Testis (tissue), 3 donors: ENCODE results near the gene ANXA10. TPM values are rescaled to one million over a fixed set of nuclear protein-coding genes. Genes with fewer than 3 reads are reported as not detected.
"Not testable (repeated sequence)": the region's sequence is repeated elsewhere in the genome, so short reads cannot be mapped to it uniquely, and the experiment has no call there.

Experiments used
- DNase-seq: peaks from one replicate; pipeline ENCODE4 v3.0.0-alpha.2; 2019
- H3K27ac ChIP-seq, 2 donors: fragments of 200-600 bp; sonication (generic); one replicate each; pipeline ENCODE4 v1.5.1; 2019
- H3K27me3 ChIP-seq: fragments of 200-600 bp; sonication (generic); one replicate; pipeline ENCODE4 v1.5.1; 2019
- H3K36me3 ChIP-seq: fragments of 200-600 bp; sonication (generic); one replicate; pipeline ENCODE4 v1.5.1; 2017; ENCODE audit warnings: low read depth; ENCODE audit errors: missing control alignments
- H3K4me1 ChIP-seq: fragments of 200-600 bp; sonication (generic); one replicate; pipeline ENCODE4 v1.5.1; 2019
- H3K4me3 ChIP-seq, 2 donors: fragments of 200-600 bp; sonication (generic); one replicate each; pipeline ENCODE4 v1.5.1; 2017 to 2019
- H3K9me3 ChIP-seq: fragments of 200-600 bp; sonication (generic); one replicate; pipeline ENCODE4 v1.5.1; 2017
- CTCF ChIP-seq, 3 experiments: fragments of 450-650 bp in 2 of 3; fragments of 200-600 bp in 1 of 3; sonication (generic) in 1 of 3; IDR thresholded peaks; one replicate each; pipeline ENCODE4 v1.5.1; 2016 to 2019; ENCODE audit warnings: antibody characterized with exemption in 3 of 3, mild to moderate bottlenecking in 2 of 3, moderate library complexity in 1 of 3
- POLR2A ChIP-seq: fragments of 450-650 bp; IDR thresholded peaks from one replicate; pipeline ENCODE4 v1.6.1; 2017; ENCODE audit warnings: antibody characterized with exemption, mild to moderate bottlenecking, moderate library complexity
- WGBS, 2 donors: methylation state at CpG; one replicate each; pipeline ENCODE4 v1.1.5; 2018; 5-methylcytosine and 5-hydroxymethylcytosine counted together
- intact Hi-C: fragments of 100-400 bp; cut with DNase I; formaldehyde crosslinking; loops from one replicate; pipeline ENCODE4 v1.15.1; 2023; ENCODE audit warnings: low total_unique reads
- polyA plus RNA-seq: library from polyadenylated mRNA; stranded (reverse); fragments of 350-450 nt; fragmentation: Illumina TruSeq; extraction: RNeasy Lipid Tissue Mini Kit (QIAGEN cat#74804); gene quantifications from one replicate; pipeline ENCODE4 v1.2.3, GENCODE V29; 2014; ENCODE audit warnings: low read depth, low replicate concordance; ENCODE audit not compliant: insufficient read depth
- total RNA-seq, 2 donors: library from RNA; depleted of rRNA; stranded (reverse); fragments of >200 nt; gene quantifications; one replicate each; pipeline ENCODE4 v1.2.3, GENCODE V29; 2016

Gene ANXA10
- total and polyA plus RNA-seq, 3 donors from 2014 or later, result 0.25 to 2.7 (median 0.71) TPM

DNA sequence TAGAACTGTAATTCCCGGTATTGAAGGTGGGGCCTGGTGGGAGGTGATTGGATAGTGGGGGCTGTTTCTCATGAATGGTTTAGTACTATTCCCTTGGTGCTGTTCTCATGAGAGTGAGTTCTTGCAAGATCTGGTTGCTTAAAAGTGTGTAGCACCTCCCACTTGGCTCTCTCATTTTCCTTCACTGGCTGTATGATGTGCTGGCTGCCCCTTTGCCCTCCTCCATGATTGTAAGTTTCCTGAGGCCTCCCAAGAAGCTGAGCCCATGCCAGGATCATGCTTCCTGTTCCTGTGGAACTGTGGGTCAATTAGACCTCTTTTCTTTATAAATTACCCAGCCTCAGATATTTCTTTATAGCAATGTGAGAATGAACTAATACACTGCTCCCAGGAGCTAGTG is 8.7 kb downstream of the ANXA10 start:
- H3K9me3 ChIP-seq, result no peaks in the 10 kb centered on the region
- no peak for TF ChIP-seq CTCF (IDR thresholded peaks at IDR 0.05)
- no peak for TF ChIP-seq POLR2A
- no peaks in the 10 kb centered on the region for H3K4me1 ChIP-seq
- DNase-seq, result no peak
- WGBS, 2 donors, result 92 to 93% methylated on average over 1 of the region's 1 CpG
- no peak overlapping the region for H3K27ac ChIP-seq
- H3K4me3 ChIP-seq, result no peak overlapping the region
- intact Hi-C loops, result no loop called here
- H3K27me3 ChIP-seq, result no peaks in the 10 kb centered on the region
- H3K36me3 ChIP-seq, result no peaks in the 10 kb centered on the region

GRCh38 chr4:168102403-168102802 is 10.1 kb downstream of the ANXA10 start:
- H3K9me3 ChIP-seq, result no peaks in the 10 kb centered on the region
- no peaks in the 10 kb centered on the region for H3K27me3 ChIP-seq
- no peaks in the 10 kb centered on the region for H3K36me3 ChIP-seq
- WGBS, 2 donors, result 83 to 96% methylated on average over 3 of the region's 3 CpGs
- no peak overlapping the region for H3K27ac ChIP-seq
- no peak for DNase-seq
- intact Hi-C loops, result no loop called here
- H3K4me3 ChIP-seq, result no peak overlapping the region
- no peak for TF ChIP-seq CTCF (IDR thresholded peaks at IDR 0.05)
- TF ChIP-seq POLR2A, result no peak
- H3K4me1 ChIP-seq, result no peaks in the 10 kb centered on the region

DNA sequence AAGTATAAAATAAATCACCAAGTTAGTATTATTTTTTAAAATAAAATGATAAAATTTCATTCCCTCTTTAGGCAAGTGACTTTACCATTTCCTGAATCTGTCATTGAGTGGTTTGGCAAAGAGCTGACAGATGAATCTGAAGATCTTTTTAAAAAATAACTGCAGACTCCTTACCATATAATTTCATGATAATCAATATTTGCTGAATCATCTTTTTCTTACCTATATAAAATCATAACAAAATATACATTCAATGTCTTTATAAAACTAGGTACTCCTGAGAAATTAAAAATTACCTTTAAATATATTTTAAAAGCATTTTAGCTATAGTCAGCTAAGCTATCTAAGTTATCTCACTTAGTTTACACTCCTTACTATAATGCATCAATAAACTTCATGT is 17.2 kb downstream of the ANXA10 start:
- no peaks in the 10 kb centered on the region for H3K27me3 ChIP-seq
- no peaks in the 10 kb centered on the region for H3K36me3 ChIP-seq
- no peak overlapping the region for H3K4me3 ChIP-seq
- H3K27ac ChIP-seq, result no peak overlapping the region
- DNase-seq, result no peak
- H3K9me3 ChIP-seq, result no peaks in the 10 kb centered on the region
- intact Hi-C loops, result no loop called here
- TF ChIP-seq CTCF (IDR thresholded peaks at IDR 0.05) (no peak), POLR2A (no peak)
- no peaks in the 10 kb centered on the region for H3K4me1 ChIP-seq

- H3K4me3 ChIP-seq, H3K36me3 ChIP-seq, H3K27me3 ChIP-seq, H3K4me1 ChIP-seq, DNase-seq, H3K9me3 ChIP-seq, H3K27ac ChIP-seq, intact Hi-C loops: not testable (repeated sequence)
- 91% methylated on average over 1 of the region's 1 CpG for WGBS, 2 donors
Measured at GRCh38 chr4:168113059-168113458, 20.7 kb downstream of the ANXA10 start.

GRCh38 chr4:168118116-168118655 is 25.8 kb downstream of the ANXA10 start:
- 83 to 96% methylated on average over 1 of the region's 1 CpG for WGBS, 2 donors
- Histone ChIP-seq H3K27me3 (no peaks in the 10 kb centered on the region), H3K9me3 (no peaks in the 10 kb centered on the region), H3K27ac (no peak overlapping the region), H3K4me3 (no peak overlapping the region), H3K4me1 (no peaks in the 10 kb centered on the region), H3K36me3 (no peaks in the 10 kb centered on the region)
- no peak for TF ChIP-seq CTCF (IDR thresholded peaks at IDR 0.05)
- no peak for TF ChIP-seq POLR2A
- intact Hi-C loops, result no loop called here
- DNase-seq, result no peak
